ENCODE data around the gene LINGO1. TPM values are rescaled to one million over a fixed set of nuclear protein-coding genes. Genes with fewer than 3 reads are reported as not detected.

Gene LINGO1
- total and polyA plus RNA-seq, 4 donors = 0.33 to 5.1 (median 0.88) TPM

DNA sequence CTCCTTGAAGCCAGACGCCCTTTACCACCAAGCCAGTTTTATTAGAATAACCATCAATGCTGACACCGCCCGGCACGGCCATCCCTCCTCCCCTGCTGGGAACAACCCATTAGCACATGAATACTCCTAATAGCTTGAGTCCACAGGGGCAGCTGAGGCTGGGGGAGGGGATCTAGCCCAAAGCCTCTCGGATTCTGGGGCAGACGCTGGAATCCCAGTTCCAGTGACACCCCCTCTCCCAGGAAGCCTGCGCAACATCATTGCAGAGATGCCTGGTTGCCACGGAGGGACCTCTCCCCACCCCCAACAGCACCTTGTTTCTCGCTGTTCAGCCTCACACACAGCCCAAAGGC, 1.2 kb upstream of the LINGO1 start:
- no peak for ATAC-seq (ENCODE audit: insufficient read depth, low FRiP score)
- DNase-seq = no peak
- no peak overlapping the region for H3K4me3 ChIP-seq

GRCh38 chr15:77633134-77633912, 611 bp upstream of the LINGO1 start:
- DNase-seq (peak; percentile 86 to 91 (median 90)), ATAC-seq (ENCODE audit: insufficient read depth, low FRiP score) (peak; percentile 92)
- Histone ChIP-seq H3K4me1 (ENCODE audit: control insufficient read depth in 5 of 5, insufficient read depth in 5 of 5, low read length in 5 of 5) (peaks cover 0 to 31% (median 0%) of the 10 kb centered on the region in 5 donors), H3K9me3 (ENCODE audit: control insufficient read depth in 4 of 4, insufficient read depth in 3 of 4, low read length in 3 of 4) (no peaks in the 10 kb centered on the region), H3K27me3 (ENCODE audit: control insufficient read depth in 3 of 3, insufficient read depth in 3 of 3, low read length in 2 of 3) (peaks cover 0 to 12% (median 6%) of the 10 kb centered on the region in 3 donors), H3K4me3 (peak overlapping the region; percentile 0), H3K9ac (ENCODE audit: insufficient read depth in 1 of 2, low read length in 2 of 2) (no peak overlapping the region), H3K36me3 (ENCODE audit: control insufficient read depth in 4 of 4, insufficient read depth in 4 of 4, low read length in 4 of 4) (no peaks in the 10 kb centered on the region), H3K27ac (ENCODE audit: low read depth in 1 of 2, low read length in 1 of 2) (no peak overlapping the region)
- TF ChIP-seq, protein P1, sequence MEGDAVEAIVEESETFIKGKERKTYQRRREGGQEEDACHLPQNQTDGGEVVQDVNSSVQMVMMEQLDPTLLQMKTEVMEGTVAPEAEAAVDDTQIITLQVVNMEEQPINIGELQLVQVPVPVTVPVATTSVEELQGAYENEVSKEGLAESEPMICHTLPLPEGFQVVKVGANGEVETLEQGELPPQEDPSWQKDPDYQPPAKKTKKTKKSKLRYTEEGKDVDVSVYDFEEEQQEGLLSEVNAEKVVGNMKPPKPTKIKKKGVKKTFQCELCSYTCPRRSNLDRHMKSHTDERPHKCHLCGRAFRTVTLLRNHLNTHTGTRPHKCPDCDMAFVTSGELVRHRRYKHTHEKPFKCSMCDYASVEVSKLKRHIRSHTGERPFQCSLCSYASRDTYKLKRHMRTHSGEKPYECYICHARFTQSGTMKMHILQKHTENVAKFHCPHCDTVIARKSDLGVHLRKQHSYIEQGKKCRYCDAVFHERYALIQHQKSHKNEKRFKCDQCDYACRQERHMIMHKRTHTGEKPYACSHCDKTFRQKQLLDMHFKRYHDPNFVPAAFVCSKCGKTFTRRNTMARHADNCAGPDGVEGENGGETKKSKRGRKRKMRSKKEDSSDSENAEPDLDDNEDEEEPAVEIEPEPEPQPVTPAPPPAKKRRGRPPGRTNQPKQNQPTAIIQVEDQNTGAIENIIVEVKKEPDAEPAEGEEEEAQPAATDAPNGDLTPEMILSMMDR (IDR thresholded peaks at IDR 0.05; ENCODE audit: control extremely low read depth, extremely low read depth) = peak; percentile 98
- WGBS, 2 donors = 0 to 1% methylated on average over 55 of the region's 55 CpGs

More for the DNA sequence above, 1.2 kb upstream of the LINGO1 start:
- Histone ChIP-seq H3K4me1 (ENCODE audit: control insufficient read depth in 5 of 5, insufficient read depth in 5 of 5, low read length in 5 of 5) (peaks cover 0 to 31% (median 0%) of the 10 kb centered on the region in 5 donors), H3K9ac (ENCODE audit: insufficient read depth in 1 of 2, low read length in 2 of 2) (no peak overlapping the region), H3K27ac (ENCODE audit: low read depth in 1 of 2, low read length in 1 of 2) (no peak overlapping the region), H3K27me3 (ENCODE audit: control insufficient read depth in 3 of 3, insufficient read depth in 3 of 3, low read length in 2 of 3) (peaks cover 0 to 12% (median 6%) of the 10 kb centered on the region in 3 donors), H3K36me3 (ENCODE audit: control insufficient read depth in 4 of 4, insufficient read depth in 4 of 4, low read length in 4 of 4) (no peaks in the 10 kb centered on the region), H3K9me3 (ENCODE audit: control insufficient read depth in 4 of 4, insufficient read depth in 3 of 4, low read length in 3 of 4) (no peaks in the 10 kb centered on the region)
- TF ChIP-seq, protein P1 (IDR thresholded peaks at IDR 0.05; ENCODE audit: control extremely low read depth, extremely low read depth) = no peak
- WGBS, 2 donors = 10 to 15% methylated on average over 9 of the region's 9 CpGs

GRCh38 chr15:77631745-77632533, 773 bp downstream of the LINGO1 start:
- Histone ChIP-seq H3K4me1 (ENCODE audit: control insufficient read depth in 5 of 5, insufficient read depth in 5 of 5, low read length in 5 of 5) (peaks cover 0 to 31% (median 0%) of the 10 kb centered on the region in 5 donors), H3K9me3 (ENCODE audit: control insufficient read depth in 4 of 4, insufficient read depth in 3 of 4, low read length in 3 of 4) (peaks cover 0 to 2% (median 0%) of the 10 kb centered on the region in 4 donors), H3K4me3 (no peak overlapping the region), H3K36me3 (ENCODE audit: control insufficient read depth in 4 of 4, insufficient read depth in 4 of 4, low read length in 4 of 4) (no peaks in the 10 kb centered on the region), H3K27ac (ENCODE audit: low read depth in 1 of 2, low read length in 1 of 2) (no peak overlapping the region), H3K27me3 (ENCODE audit: control insufficient read depth in 3 of 3, insufficient read depth in 3 of 3, low read length in 2 of 3) (peaks cover 0 to 12% (median 6%) of the 10 kb centered on the region in 3 donors), H3K9ac (ENCODE audit: insufficient read depth in 1 of 2, low read length in 2 of 2) (peak overlapping the region; percentile 9 to 11)
- 3 to 6% methylated on average over 13 to 47 of the region's 47 CpGs for WGBS, 2 donors
- peak; percentile 34 to 59 (median 57) for DNase-seq
- ATAC-seq (ENCODE audit: insufficient read depth, low FRiP score) = no peak
- TF ChIP-seq, protein P1 (IDR thresholded peaks at IDR 0.05; ENCODE audit: control extremely low read depth, extremely low read depth) = no peak
